GM10266 (cell line): Measurements from ENCODE around the gene ZIC1.

Experiments used
- DNase-seq: peaks from one replicate; pipeline ENCODE4 v3.0.0; 2012; ENCODE audit errors: extremely low spot score
- TF ChIP-seq, protein P1 (sequence below): IDR thresholded peaks from 2 replicates; pipeline ENCODE4 v1.5.1; 2012; ENCODE audit warnings: mild to moderate bottlenecking, low read depth; ENCODE audit not compliant: control insufficient read depth, insufficient read depth; ENCODE audit errors: missing control alignments

ZIC1 gene

DNA sequence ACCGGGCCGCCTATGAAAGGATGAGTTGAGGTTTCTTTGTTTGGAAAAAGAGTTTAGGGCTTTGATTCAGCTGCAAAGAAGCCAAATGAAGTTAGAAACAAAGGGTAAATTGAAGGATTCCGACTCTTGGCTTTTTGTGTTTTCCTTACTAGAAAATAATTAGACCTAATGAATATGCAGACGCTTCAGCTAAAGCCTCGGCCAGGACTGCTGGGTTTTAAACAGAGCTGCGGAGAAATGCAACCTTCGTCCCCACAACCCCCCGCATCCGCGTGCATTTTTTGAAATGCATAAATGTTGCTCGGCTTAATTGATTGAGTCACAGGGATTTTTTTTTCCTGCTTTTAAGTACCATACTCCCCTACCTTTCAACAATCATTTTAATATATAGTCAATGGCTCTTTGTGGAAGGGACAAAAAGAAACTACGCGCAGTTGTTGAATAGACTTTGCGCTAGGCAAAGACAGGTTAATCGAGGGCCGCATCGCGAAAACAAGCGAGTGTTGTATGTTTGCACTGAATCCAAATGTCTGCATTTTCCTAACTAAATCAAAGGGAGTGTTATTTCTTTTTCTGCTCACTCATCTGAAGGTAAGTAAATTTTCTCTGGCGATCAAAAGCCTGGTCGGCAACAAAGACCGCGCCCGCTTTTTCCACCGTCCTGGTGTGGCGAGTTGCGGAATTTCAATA, 1.5 kb upstream of the ZIC1 start:
- TF ChIP-seq, protein P1, sequence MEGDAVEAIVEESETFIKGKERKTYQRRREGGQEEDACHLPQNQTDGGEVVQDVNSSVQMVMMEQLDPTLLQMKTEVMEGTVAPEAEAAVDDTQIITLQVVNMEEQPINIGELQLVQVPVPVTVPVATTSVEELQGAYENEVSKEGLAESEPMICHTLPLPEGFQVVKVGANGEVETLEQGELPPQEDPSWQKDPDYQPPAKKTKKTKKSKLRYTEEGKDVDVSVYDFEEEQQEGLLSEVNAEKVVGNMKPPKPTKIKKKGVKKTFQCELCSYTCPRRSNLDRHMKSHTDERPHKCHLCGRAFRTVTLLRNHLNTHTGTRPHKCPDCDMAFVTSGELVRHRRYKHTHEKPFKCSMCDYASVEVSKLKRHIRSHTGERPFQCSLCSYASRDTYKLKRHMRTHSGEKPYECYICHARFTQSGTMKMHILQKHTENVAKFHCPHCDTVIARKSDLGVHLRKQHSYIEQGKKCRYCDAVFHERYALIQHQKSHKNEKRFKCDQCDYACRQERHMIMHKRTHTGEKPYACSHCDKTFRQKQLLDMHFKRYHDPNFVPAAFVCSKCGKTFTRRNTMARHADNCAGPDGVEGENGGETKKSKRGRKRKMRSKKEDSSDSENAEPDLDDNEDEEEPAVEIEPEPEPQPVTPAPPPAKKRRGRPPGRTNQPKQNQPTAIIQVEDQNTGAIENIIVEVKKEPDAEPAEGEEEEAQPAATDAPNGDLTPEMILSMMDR = no peak
- no peak for DNase-seq

- TF ChIP-seq, protein P1 = no peak
- no peak for DNase-seq
Measured at GRCh38 chr3:147408188-147409100, 721 bp upstream of the ZIC1 start.

DNA sequence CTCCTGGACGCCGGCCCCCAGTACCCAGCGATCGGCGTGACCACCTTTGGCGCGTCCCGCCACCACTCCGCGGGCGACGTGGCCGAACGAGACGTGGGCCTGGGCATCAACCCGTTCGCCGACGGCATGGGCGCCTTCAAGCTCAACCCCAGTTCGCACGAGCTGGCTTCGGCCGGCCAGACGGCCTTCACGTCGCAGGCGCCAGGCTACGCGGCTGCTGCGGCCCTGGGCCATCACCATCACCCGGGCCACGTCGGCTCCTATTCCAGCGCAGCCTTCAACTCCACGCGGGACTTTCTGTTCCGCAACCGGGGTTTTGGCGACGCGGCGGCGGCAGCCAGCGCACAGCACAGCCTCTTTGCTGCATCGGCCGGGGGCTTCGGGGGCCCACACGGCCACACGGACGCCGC, 956 bp downstream of the ZIC1 start:
- no peak for DNase-seq
- TF ChIP-seq, protein P1 = no peak

GRCh38 chr3:147410526-147411237, 1.5 kb downstream of the ZIC1 start:
- TF ChIP-seq, protein P1 = no peak

GRCh38 chr3:147411238-147411814, 2.2 kb downstream of the ZIC1 start:
- TF ChIP-seq, protein P1 = no peak
- DNase-seq = no peak

More at GRCh38 chr3:147410526-147411237, 1.5 kb downstream of the ZIC1 start:
- DNase-seq = no peak

- TF ChIP-seq, protein P1 = no peak
- no peak for DNase-seq
Measured at GRCh38 chr3:147411815-147412241, 2.7 kb downstream of the ZIC1 start.
